Erythroblast (primary cell): ENCODE results near the gene RNF186.
"Not testable (repeated sequence)": the region's sequence is repeated elsewhere in the genome, so short reads cannot be mapped to it uniquely, and the experiment has no call there.

ENCODE experiments used
- DNase-seq, 2 experiments: peaks; one replicate each; lab custom pipeline; 2025; lab: John Stamatoyannopoulos, UW
- GATA1 ChIP-seq: IDR thresholded peaks from 2 replicates; pipeline ENCODE4 v1.6.1; 2011; ENCODE audit warnings: low read depth, mild to moderate bottlenecking, control low read depth, low read length, moderate library complexity
- POLR2A ChIP-seq: IDR thresholded peaks from 2 replicates; pipeline ENCODE4 v1.6.1; 2011; ENCODE audit warnings: mild to moderate bottlenecking, low read length

The RNF186 gene

DNA sequence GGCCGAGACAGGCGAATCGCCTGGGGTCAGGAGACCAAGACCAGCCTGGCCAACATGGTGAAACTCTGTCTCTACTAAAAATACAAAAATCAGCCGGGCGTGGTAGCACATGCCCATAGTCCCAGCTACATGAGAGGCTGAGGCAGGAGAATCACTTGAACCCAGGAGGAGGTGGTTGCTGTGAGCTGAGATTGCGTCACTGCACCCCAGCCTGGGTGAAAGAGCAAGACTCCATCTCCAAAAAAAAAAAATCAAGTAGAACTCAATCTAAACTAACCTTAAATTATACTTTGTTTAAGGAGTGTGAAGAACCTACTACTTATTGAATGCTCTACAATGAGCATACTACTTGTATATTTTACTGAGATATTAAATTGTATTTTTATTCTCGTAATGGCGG, 30.5 kb upstream of the RNF186 start:
- DNase-seq, result no peak
- no peak for TF ChIP-seq POLR2A
- no peak for TF ChIP-seq GATA1

DNA sequence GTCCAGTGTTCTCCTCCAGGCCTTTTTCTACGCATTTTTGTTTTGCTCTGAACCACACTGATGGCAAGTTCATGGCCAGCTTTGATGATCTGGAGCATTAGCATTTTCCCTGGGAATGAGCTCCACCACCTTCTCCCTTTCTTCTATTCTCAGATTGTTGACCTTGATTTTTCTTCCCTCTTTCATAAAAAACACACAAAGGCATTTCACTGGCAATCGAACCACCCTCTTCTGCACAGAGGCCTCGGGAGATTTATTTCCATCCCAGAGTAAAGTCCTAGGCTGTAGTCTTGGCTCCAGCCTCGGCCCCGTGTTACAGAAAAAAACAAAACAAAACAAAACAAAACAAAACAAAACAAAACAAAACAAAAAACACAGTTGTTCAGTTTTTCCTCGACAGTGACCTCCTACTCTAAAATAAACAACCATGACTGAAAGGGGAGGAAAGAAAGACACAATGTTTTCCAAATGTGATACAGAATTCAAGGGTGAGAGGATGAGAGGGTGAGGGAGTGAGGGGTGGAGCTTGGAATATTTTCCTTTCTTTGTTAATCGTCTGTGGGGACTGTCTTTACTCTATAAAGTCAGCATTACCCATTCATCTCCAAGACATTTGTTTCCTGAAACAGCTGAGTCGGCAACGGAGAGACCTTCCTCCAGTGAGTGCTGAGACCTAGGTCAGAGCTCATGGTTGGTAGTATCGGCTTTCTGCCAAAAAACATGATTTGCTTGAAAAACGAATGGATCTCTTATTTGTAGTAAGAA, 29.8 kb upstream of the RNF186 start:
- no peak for DNase-seq
- TF ChIP-seq POLR2A, result no peak
- no peak for TF ChIP-seq GATA1

DNA sequence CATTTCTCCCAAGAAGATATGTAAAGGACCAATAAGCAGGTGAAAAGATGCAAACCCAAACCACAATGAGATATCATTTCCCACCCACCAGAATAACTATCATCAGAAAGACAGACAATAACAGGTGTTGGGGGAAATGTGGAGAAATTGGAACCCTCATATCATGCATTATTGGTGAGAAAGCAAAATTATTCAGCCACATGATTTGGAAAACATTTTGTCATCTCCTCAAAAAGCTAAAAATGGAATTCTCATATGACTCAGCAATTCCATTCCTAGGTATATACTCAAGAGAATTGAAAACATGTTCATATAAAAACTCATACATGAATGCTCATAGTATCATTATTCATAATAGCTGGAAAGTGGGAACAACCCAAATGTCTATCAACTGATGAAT, 25.1 kb upstream of the RNF186 start:
- no peak for DNase-seq
- TF ChIP-seq GATA1 (no peak), POLR2A (no peak)

DNA sequence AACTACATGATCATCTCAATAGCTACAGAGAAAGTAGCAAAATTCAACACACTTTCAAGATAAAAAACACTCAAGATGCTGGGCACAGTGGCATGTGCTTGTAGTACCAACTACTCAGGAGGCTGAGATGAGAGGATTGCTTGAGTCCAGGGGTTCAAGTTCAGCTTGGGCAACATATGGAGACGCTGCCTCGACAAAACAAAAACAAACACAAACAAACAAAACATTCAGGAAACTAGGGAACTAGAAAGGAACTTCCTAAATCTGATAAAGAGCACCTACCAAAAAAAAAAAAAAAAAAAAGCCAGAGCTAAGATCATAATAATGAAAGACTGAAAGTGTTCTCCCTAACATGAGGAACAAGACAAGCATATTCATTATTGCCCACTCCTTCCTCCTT, 22.8 kb upstream of the RNF186 start:
- TF ChIP-seq POLR2A (no peak), GATA1 (no peak)
- no peak for DNase-seq

DNA sequence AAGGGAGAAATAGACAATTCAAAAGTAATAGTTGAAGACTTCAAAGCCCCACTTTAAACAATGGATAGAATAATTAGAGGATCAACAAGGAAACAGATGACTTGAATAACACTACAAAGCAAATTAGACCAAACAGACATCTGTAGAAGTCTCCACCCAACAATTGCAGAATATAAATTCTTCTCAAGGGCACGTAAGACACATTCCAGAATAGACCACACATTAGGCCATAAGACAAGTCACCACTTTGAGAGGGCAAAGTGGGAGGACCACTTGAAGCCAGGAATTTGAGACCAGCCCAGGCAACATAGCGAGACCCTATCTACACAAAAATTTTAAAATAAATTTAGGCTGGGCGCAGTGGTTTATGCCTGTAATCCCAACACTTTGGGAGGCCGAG, 20.5 kb upstream of the RNF186 start:
- TF ChIP-seq POLR2A (no peak), GATA1 (no peak)
- DNase-seq, result no peak

DNA sequence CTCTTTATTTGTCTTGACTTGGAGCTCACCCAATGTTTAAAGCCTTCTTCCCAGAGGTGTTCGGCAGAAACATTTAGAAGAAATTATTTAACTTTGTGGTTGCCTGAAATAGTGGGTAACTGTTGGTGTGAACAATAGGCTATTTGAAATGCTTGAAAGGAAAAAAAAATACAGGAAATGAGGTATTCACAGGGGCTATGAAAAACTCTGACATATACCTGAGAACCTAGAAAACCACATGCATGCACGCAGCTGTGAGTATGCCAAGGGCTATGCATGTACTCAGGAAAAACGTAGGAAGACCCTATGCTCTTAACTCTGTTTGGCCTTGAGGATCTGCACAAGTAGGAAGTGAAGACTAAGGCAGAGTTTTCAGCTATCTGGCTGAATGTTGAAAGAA, 16.4 kb upstream of the RNF186 start:
- TF ChIP-seq GATA1 (no peak), POLR2A (no peak)
- DNase-seq, result no peak

DNA sequence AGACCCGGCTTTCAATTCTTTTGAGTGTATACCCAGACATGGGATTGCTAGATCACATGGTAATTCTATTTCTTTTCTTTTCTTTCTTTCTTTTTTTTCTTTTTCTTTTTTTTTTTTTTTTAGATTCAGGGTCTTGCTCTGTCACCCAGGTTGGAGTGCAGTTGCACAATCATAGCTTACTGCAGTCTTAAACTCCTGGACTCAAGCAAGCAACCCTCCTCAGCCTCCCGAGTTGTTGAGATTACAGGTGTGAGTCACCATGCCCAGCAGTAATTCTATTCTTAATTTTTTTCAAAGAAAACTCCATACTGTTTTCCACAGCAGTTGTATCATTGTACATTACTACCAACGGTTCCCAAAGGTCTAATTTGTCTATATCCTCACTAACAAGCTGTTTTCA, 13.5 kb upstream of the RNF186 start:
- no peak for DNase-seq
- TF ChIP-seq POLR2A (no peak), GATA1 (no peak)

DNA sequence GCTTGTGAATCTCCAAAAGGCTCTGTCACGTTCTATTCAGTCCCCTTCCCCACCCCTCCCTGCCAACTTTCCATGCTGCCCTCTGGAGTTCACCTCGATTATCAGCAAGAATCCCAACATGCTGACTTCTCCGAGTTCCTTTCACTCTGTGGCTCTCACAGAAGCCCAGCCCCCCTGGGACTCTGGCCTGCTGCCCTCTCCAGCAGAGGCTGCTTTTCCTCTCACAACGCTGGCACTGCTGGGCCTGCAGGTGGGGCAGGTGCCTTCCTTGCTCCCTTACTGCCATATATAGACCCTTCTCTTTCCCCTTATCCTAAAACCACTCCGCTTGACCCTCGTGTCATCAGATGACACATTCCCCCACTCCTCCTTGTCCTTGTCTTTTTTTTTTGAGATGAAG, 10.2 kb upstream of the RNF186 start:
- no peak for DNase-seq
- TF ChIP-seq GATA1 (no peak), POLR2A (no peak)

DNA sequence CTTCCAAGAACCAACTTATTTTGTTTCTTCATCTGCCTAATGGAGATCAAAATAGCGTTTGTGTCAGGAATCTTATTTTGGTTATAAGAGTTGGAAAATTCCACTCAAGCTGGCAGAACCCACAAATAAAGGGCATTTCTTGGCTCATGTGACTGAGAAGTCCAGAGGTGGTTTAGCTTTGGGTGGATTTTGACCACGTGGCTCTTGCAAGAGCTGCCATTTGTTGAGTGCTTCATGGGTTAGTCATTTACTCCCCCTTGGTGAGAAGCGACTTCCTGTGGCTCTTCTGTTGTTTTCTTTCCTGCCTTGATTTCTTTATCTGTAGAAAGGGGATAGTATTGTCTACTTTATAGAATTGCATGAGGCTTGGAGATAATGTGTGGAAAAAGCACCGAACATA, 9.5 kb upstream of the RNF186 start:
- TF ChIP-seq GATA1 (no peak), POLR2A (no peak)
- no peak for DNase-seq

DNA sequence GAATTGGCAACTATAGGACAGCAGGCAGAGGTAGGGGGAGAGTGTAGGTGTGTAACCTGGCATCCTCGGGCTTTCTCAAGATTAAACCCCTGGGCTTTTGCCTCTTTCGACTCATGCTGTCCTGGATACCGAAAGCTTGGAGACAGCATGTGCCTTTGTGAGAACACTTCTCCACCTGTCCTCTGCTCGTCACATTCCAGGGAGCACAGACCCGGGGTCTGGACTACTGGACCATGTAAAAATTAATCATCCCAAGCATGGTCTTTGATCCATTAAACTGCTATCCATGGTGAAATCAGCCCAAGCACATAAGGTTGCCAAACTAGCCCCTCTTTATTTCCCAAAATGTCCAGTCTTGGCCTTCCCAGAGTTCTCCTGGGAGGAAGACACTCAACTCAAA, 9.0 kb upstream of the RNF186 start:
- DNase-seq, result no peak
- no peak for TF ChIP-seq POLR2A
- no peak for TF ChIP-seq GATA1

DNA sequence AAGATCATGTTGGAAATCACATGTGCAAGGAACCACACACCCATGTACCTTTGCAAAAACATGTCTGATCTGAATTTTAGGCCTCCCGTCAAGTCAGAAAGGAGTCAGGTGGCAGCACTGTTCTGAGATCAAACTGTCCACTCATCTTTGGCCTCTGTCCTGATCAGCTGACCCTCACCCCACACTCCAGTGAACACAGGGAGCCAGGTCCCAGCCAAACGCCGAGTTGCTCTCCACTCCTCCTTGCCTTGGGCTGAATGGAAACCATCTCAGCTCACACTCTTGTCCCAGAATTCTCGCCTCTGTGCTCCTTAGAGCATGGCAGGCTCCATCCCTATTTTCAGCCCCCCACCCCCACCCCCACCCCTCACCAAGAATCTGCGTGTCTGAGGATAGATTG, 4.6 kb upstream of the RNF186 start:
- TF ChIP-seq POLR2A, result no peak
- TF ChIP-seq GATA1, result no peak
- DNase-seq, result no peak

DNA sequence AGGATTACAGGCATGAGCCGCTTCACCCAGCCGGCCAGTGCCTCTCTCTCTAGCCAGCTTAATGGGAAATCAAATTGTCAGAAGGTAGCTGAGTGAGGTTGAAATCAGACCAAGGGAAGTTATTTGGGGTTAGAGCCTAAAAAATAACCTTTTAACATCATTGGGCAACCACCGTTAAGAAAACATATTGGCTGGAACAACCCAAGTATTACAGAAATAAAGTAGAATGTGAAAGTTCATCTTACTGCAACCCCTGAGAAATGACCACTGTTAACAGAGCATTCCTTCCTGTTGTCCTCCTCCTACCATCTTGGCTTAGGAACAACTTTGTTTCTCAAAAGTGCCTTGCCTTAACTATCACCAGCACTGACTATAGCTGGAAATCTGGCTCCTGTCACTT, 3.2 kb upstream of the RNF186 start:
- TF ChIP-seq POLR2A (no peak), GATA1 (no peak)
- DNase-seq, result no peak

DNA sequence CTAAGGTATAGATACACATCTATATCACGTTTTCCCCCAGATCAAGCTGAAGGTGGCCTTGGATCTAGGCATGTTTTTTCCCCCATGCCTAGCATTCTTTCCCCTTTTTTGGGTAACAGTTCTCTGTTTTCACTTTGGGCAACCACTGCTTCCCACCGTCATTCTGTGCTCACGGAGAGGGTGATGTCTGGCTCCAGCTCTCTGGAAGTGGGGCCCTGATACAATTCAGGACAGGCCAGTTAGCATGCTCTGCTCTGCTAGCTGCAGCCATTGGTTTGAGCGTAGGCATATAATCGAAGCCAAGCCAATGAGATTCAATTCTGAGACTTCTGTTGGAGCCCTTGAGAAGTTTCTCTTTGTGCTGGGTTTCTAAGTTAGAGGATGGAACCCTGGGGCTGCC, 2.1 kb upstream of the RNF186 start:
- DNase-seq, result no peak
- TF ChIP-seq GATA1 (no peak), POLR2A (no peak)

DNA sequence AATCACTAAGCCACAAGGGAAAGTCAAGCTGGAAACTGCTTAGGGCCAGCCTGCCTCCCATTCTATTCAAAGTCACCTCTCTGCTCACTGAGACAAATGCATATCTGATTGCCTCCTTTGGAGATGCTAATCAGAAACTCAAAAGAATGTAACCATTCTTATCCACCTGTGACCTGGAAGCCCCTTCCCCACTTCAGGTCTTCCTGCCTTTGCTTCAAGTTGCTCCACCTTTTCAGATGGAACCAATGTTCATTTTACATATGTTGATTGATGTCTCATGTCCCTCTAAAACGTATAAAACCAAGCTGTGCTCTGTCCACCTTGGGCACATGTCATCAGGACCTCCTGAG, 1.6 kb upstream of the RNF186 start:
- DNase-seq, result not testable (repeated sequence)
